Keratinocyte (primary cell): ENCODE results near the gene STK32B. TPM values are rescaled to one million over a fixed set of nuclear protein-coding genes. Genes with fewer than 3 reads are reported as not detected.

Experiments
- DNase-seq: peaks from one replicate; pipeline ENCODE4 v3.0.0-alpha.2; 2011; ENCODE audit warnings: low read depth, missing footprints, low spot score
- FAIRE-seq: peaks from 2 replicates; lab custom pipeline; 2011; peaks lifted over from hg19 to GRCh38; lab: Jason Lieb, UNC
- H2AFZ ChIP-seq: 2 replicates; pipeline ENCODE4 v1.6.0; 2012; ENCODE audit warnings: low read length, control low read depth, inconsistent platforms; ENCODE audit not compliant: control insufficient read depth
- H3K27ac ChIP-seq: 2 replicates; pipeline ENCODE4 v1.5.1; 2011; ENCODE audit warnings: low read length; ENCODE audit not compliant: control insufficient read depth, insufficient read depth
- H3K27me3 ChIP-seq: 3 replicates; pipeline ENCODE4 v1.6.0; 2011; ENCODE audit warnings: low read length; ENCODE audit not compliant: control insufficient read depth, insufficient read depth; ENCODE audit errors: extremely low read depth
- H3K36me3 ChIP-seq, 2 experiments: 2 replicates in 1 of 2; 3 replicates in 1 of 2; pipeline ENCODE4 v1.5.1; 2011; ENCODE audit warnings: low read length in 2 of 2, mild to moderate bottlenecking in 1 of 2; ENCODE audit not compliant: control insufficient read depth in 2 of 2, insufficient read depth in 2 of 2; ENCODE audit errors: extremely low read depth in 1 of 2
- H3K4me1 ChIP-seq: 3 replicates; pipeline ENCODE4 v1.5.1; 2011; ENCODE audit warnings: low read length; ENCODE audit not compliant: control insufficient read depth, insufficient read depth; ENCODE audit errors: extremely low read depth
- H3K4me2 ChIP-seq: 3 replicates; pipeline ENCODE4 v1.6.0; 2011; ENCODE audit warnings: low read depth, low read length; ENCODE audit not compliant: control insufficient read depth, insufficient read depth; ENCODE audit errors: extremely low read depth
- H3K4me3 ChIP-seq, 3 experiments: fragments of 200-600 bp in 1 of 3; sonication (generic) in 1 of 3; 2 replicates in 2 of 3; 3 replicates in 1 of 3; pipeline ENCODE4 v1.5.1; 2011 to 2016; ENCODE audit warnings: low read length in 3 of 3, mild to moderate bottlenecking in 3 of 3, control low read depth in 2 of 3, inconsistent platforms in 1 of 3, low read depth in 1 of 3, mixed read lengths in 1 of 3, mixed run types in 1 of 3, moderate library complexity in 1 of 3; ENCODE audit not compliant: control insufficient read depth in 2 of 3, insufficient read depth in 2 of 3; ENCODE audit errors: extremely low read depth in 1 of 3
- H3K79me2 ChIP-seq: 2 replicates; pipeline ENCODE4 v1.6.0; 2012; ENCODE audit warnings: low read length; ENCODE audit not compliant: control insufficient read depth, insufficient read depth
- H3K9ac ChIP-seq: 3 replicates; pipeline ENCODE4 v1.6.0; 2011; ENCODE audit warnings: low read length; ENCODE audit not compliant: control insufficient read depth, insufficient read depth; ENCODE audit errors: extremely low read depth
- H3K9me1 ChIP-seq: 3 replicates; pipeline ENCODE4 v1.6.0; 2011; ENCODE audit warnings: low read length; ENCODE audit not compliant: control insufficient read depth, insufficient read depth; ENCODE audit errors: extremely low read depth
- H3K9me3 ChIP-seq: 2 replicates; pipeline ENCODE4 v1.5.1; 2012; ENCODE audit warnings: low read depth, low read length; ENCODE audit not compliant: control insufficient read depth
- H4K20me1 ChIP-seq: 3 replicates; pipeline ENCODE4 v1.6.0; 2011; ENCODE audit warnings: low read length; ENCODE audit not compliant: control insufficient read depth, insufficient read depth; ENCODE audit errors: extremely low read depth
- EZH2 ChIP-seq: IDR thresholded peaks from one replicate; pipeline ENCODE4 v1.6.1; 2012; ENCODE audit warnings: inconsistent platforms, mild to moderate bottlenecking, low read length, moderate library complexity
- dilution Hi-C: fragments of 300-500 bp; cut with MboI; formaldehyde crosslinking; loops from one replicate; pipeline ENCODE4 v1.7.0; 2020; ENCODE audit warnings: low sequenced_read_pairs; ENCODE audit not compliant: extremely low pct_ligation_motif_present
- polyA plus RNA-seq, 5 experiments: library from polyadenylated mRNA; depleted of rRNA in 3 of 5; stranded (reverse) in 3 of 5; stranded (forward) in 1 of 5; unstranded in 1 of 5; fragments of >200 nt; gene quantifications; 1 replicate in 1 of 5; 2 replicates in 3 of 5; 3 replicates in 1 of 5; pipeline versions ENCODE4 v1.2.1 to v1.2.3, GENCODE V29; 2011 to 2012; ENCODE audit warnings: missing spikeins in 2 of 5, low read depth in 1 of 5, low replicate concordance in 1 of 5
- TF ChIP-seq, protein P1 (sequence below), 3 experiments: IDR thresholded peaks in 1 of 3; conservative IDR thresholded peaks in 1 of 3; optimal IDR thresholded peaks in 1 of 3; 2 replicates in 2 of 3; 3 replicates in 1 of 3; pipeline versions ENCODE3 to v1.5.1; 2011; ENCODE audit warnings: low read length in 3 of 3, mild to moderate bottlenecking in 3 of 3, moderate library complexity in 2 of 3, control low read depth in 1 of 3, inconsistent platforms in 1 of 3; ENCODE audit not compliant: insufficient read depth in 2 of 3; ENCODE audit errors: extremely low read depth in 1 of 3

The STK32B gene
- polyA plus RNA-seq, 1 donor (not counting 4 experiments of a cell fraction or from before 2014, with no cell fraction given), result 3.4 TPM

DNA sequence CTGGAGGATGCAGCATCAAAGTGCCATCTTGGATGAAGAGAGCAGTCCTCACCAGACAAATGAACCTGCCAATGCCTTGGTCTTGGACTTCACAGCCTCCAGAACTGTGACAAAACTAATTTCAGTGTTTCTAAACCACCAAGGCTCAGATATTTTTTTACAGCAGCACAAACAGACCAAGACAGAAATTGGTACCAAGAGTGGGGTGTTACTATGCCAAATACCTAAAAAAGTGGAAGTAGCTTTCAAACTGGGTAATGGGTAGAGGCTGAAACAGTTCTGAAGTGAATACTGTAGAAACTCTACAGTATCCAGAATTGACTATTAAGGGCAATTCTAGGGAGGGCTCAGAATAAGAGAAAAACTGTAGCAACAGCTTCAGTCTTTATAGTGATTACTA, 170.8 kb downstream of the STK32B start:
- no peaks in the 10 kb centered on the region for H3K4me1 ChIP-seq
- H3K27ac ChIP-seq, result no peak overlapping the region
- DNase-seq (no peak), FAIRE-seq (no peak)
- dilution Hi-C loops, result no loop called here
- H3K36me3 ChIP-seq, result no peaks in the 10 kb centered on the region
- H3K27me3 ChIP-seq, result no peaks in the 10 kb centered on the region
- no peak overlapping the region for H3K9ac ChIP-seq
- no peak overlapping the region for H3K4me2 ChIP-seq
- no peak overlapping the region for H3K4me3 ChIP-seq
- H3K9me1 ChIP-seq, result no peaks in the 10 kb centered on the region
- no peaks in the 10 kb centered on the region for H3K9me3 ChIP-seq
- TF ChIP-seq, protein P1, sequence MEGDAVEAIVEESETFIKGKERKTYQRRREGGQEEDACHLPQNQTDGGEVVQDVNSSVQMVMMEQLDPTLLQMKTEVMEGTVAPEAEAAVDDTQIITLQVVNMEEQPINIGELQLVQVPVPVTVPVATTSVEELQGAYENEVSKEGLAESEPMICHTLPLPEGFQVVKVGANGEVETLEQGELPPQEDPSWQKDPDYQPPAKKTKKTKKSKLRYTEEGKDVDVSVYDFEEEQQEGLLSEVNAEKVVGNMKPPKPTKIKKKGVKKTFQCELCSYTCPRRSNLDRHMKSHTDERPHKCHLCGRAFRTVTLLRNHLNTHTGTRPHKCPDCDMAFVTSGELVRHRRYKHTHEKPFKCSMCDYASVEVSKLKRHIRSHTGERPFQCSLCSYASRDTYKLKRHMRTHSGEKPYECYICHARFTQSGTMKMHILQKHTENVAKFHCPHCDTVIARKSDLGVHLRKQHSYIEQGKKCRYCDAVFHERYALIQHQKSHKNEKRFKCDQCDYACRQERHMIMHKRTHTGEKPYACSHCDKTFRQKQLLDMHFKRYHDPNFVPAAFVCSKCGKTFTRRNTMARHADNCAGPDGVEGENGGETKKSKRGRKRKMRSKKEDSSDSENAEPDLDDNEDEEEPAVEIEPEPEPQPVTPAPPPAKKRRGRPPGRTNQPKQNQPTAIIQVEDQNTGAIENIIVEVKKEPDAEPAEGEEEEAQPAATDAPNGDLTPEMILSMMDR (optimal IDR thresholded peaks at IDR 0.05 in 1 of 3, IDR thresholded peaks at IDR 0.05 in 1 of 3, conservative IDR thresholded peaks at IDR 0.05 in 1 of 3; ENCODE audit: extremely low read depth in 1 of 3, insufficient read depth in 2 of 3, low read length in 3 of 3), result no peak
- no peak for TF ChIP-seq EZH2
- no peaks in the 10 kb centered on the region for H3K79me2 ChIP-seq
- no peak overlapping the region for H2AFZ ChIP-seq
- H4K20me1 ChIP-seq, result no peaks in the 10 kb centered on the region

DNA sequence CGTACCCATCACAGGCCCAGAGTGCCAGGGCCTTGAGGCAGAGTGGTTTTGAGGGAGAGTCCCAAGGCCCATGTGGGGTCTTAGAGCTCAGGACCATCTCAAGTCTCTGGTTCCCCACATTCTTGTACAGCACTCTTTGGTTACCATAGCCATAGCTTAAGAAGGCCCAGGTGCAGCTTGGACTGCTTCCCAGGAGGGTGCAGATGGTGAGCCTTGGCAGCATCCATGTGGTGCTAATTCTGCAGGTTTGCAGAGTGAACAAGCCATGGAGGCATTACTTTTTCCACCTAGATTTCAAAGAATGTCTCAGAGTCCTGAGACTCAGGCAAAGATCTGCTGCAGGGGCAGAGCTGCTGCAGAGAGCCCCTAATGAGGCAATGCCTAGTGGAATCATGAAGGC, 171.7 kb downstream of the STK32B start:
- Histone ChIP-seq H3K27me3 (no peaks in the 10 kb centered on the region), H3K79me2 (no peaks in the 10 kb centered on the region), H3K9ac (no peak overlapping the region), H3K9me3 (no peaks in the 10 kb centered on the region), H3K4me1 (no peaks in the 10 kb centered on the region), H3K4me2 (no peak overlapping the region), H3K27ac (no peak overlapping the region), H3K4me3 (no peak overlapping the region), H4K20me1 (no peaks in the 10 kb centered on the region), H2AFZ (no peak overlapping the region), H3K9me1 (no peaks in the 10 kb centered on the region), H3K36me3 (no peaks in the 10 kb centered on the region)
- FAIRE-seq (no peak), DNase-seq (no peak)
- no peak for TF ChIP-seq EZH2
- TF ChIP-seq, protein P1 (optimal IDR thresholded peaks at IDR 0.05 in 1 of 3, IDR thresholded peaks at IDR 0.05 in 1 of 3, conservative IDR thresholded peaks at IDR 0.05 in 1 of 3; ENCODE audit: extremely low read depth in 1 of 3, insufficient read depth in 2 of 3, low read length in 3 of 3), result no peak
- dilution Hi-C loops, result no loop called here
